PC-9 (cell line): ENCODE results near the gene HDAC1. TPM values are rescaled to one million over a fixed set of nuclear protein-coding genes. Genes with fewer than 3 reads are reported as not detected.
"Not testable (repeated sequence)": the region's sequence is repeated elsewhere in the genome, so short reads cannot be mapped to it uniquely, and the experiment has no call there.

Source experiments
- BruUV-seq: library from RNA; stranded (reverse); fragments of 400-500 nt; replicated peaks from 2 replicates; lab custom pipeline; 2021; lab: Mats Ljungman, UMichigan
- CTCF ChIA-PET: fragments of 300-600 bp; sonication (Branson Sonifier 250); formaldehyde crosslinking; loops from one replicate; lab custom pipeline; 2022; ENCODE audit warnings: antibody characterized with exemption; lab: Charles Lee
- POLR2A ChIA-PET: fragments of 300-600 bp; sonication (Branson Sonifier 250); formaldehyde crosslinking; loops from one replicate; lab custom pipeline; 2022; ENCODE audit warnings: antibody characterized with exemption; ENCODE audit not compliant: unreplicated experiment; lab: Charles Lee
- DNase-seq, 2 experiments: peaks; one replicate each; pipeline versions ENCODE4 v3.0.0 to v3.0.0-alpha.2; 2015 to 2022; ENCODE audit warnings: mixed read lengths in 1 of 2
- H2AFZ ChIP-seq: fragments of 200-600 bp; sonication (generic); 2 replicates; pipeline ENCODE4 v1.8.1; 2017; ENCODE audit warnings: antibody characterized with exemption
- H3F3A ChIP-seq: fragments of 200-600 bp; sonication (generic); 2 replicates; pipeline ENCODE4 v1.8.1; 2017; ENCODE audit warnings: antibody characterized with exemption, mild to moderate bottlenecking, low read depth; ENCODE audit not compliant: insufficient read depth
- H3K27ac ChIP-seq: fragments of 200-600 bp; sonication (generic); 2 replicates; pipeline ENCODE4 v1.6.1; 2016; ENCODE audit warnings: mixed run types
- H3K27me3 ChIP-seq: fragments of 200-600 bp; sonication (generic); 2 replicates; pipeline ENCODE4 v1.6.1; 2016; ENCODE audit warnings: low read depth, mixed run types; ENCODE audit not compliant: insufficient read depth
- H3K36me3 ChIP-seq: fragments of 200-600 bp; sonication (generic); 2 replicates; pipeline ENCODE4 v1.6.1; 2016; ENCODE audit warnings: low read depth, mixed run types
- H3K4me1 ChIP-seq: fragments of 200-600 bp; sonication (generic); replicated peaks from 2 replicates; pipeline ENCODE4 v1.6.1; 2016; ENCODE audit warnings: mixed run types; ENCODE audit not compliant: insufficient read depth
- H3K4me2 ChIP-seq: fragments of 200-600 bp; sonication (generic); 2 replicates; pipeline ENCODE4 v1.6.1; 2017; ENCODE audit warnings: mixed run types
- H3K4me3 ChIP-seq: fragments of 200-600 bp; sonication (generic); 2 replicates; pipeline ENCODE4 v1.6.1; 2016; ENCODE audit warnings: mixed run types
- H3K79me2 ChIP-seq: fragments of 200-600 bp; sonication (generic); 2 replicates; pipeline ENCODE4 v1.6.1; 2017; ENCODE audit warnings: low read depth, mixed run types
- H3K9me2 ChIP-seq: fragments of 200-600 bp; sonication (generic); 2 replicates; pipeline ENCODE4 v1.8.1; 2017; ENCODE audit warnings: mild to moderate bottlenecking; ENCODE audit not compliant: insufficient read depth
- H3K9me3 ChIP-seq: fragments of 200-600 bp; sonication (generic); 2 replicates; pipeline ENCODE4 v1.8.1; 2016; ENCODE audit warnings: low read depth; ENCODE audit not compliant: insufficient read depth
- H4K20me1 ChIP-seq: fragments of 200-600 bp; sonication (generic); 2 replicates; pipeline ENCODE4 v1.8.1; 2017; ENCODE audit not compliant: insufficient read depth
- EZH2 ChIP-seq: fragments of 200-600 bp; sonication (generic); IDR thresholded peaks from 2 replicates; pipeline ENCODE4 v1.8.0; 2017; ENCODE audit warnings: antibody characterized with exemption, low read depth
- intact Hi-C: fragments of 100-400 bp; cut with micrococcal nuclease; formaldehyde crosslinking; loops from one replicate; pipeline ENCODE4 v1.10.0; 2022; ENCODE audit not compliant: unreplicated experiment
- total RNA-seq: library from RNA; stranded (reverse); gene quantifications from 2 replicates; pipeline ENCODE4 v1.2.3, GENCODE V29; 2021
- TF ChIP-seq, protein P1 (sequence below): fragments of 200-600 bp; sonication (generic); conservative IDR thresholded peaks from 2 replicates; pipeline ENCODE4 v1.6.1; 2017; ENCODE audit warnings: mixed run types, antibody characterized with exemption, mild to moderate bottlenecking, moderate library complexity

HDAC1 gene
- total RNA-seq, 1 experiment from 2014 or later: 171 TPM

DNA sequence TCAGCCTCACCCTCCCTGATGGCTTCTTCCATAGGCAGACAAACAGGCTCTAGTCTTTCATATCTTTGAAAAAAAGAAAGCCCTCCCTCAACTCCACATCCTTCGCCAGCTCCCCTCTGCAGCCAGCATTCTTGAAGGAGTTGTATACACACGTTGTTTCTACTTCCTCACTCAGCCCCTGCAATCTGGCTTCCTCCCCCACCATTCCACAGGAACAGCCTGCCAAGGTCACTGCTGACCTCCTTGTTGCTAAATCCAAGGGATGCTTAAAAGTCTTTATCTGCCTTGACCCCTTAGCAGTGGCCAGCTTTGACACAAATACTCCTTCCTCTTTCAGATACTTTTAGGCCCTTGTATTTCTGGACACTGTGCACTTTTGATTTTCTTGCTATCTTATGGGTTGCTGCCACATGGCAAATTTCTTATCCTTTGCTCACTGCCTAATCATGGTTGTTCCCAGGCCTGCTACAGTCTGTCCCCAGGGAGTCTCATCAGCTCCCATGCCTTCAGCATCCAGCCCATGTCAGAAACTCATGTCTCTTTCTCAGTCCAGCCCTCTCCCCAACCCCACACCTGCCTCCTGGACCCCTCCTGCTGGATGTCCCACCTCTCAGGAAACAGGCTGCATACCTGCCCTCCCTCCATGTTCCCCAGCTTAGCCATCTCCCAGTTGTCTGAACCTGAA is 62.1 kb downstream of the HDAC1 start:
- Histone ChIP-seq H3K4me2 (no peak overlapping the region), H3K9me3 (no peaks in the 10 kb centered on the region), H3K27me3 (no peaks in the 10 kb centered on the region), H2AFZ (no peak overlapping the region), H3K4me1 (peaks cover 14% of the 10 kb centered on the region; the same call in 1 of the 2 replicates), H3K9me2 (no peaks in the 10 kb centered on the region), H3K27ac (no peak overlapping the region), H3F3A (peaks cover 20% of the 10 kb centered on the region; the same call in 1 of the 2 replicates), H3K4me3 (no peak overlapping the region), H3K36me3 (no peaks in the 10 kb centered on the region), H3K79me2 (no peaks in the 10 kb centered on the region), H4K20me1 (no peaks in the 10 kb centered on the region)
- CTCF ChIA-PET: no interaction called here
- POLR2A ChIA-PET: no interaction called here
- no peak for TF ChIP-seq EZH2
- TF ChIP-seq, protein P1, sequence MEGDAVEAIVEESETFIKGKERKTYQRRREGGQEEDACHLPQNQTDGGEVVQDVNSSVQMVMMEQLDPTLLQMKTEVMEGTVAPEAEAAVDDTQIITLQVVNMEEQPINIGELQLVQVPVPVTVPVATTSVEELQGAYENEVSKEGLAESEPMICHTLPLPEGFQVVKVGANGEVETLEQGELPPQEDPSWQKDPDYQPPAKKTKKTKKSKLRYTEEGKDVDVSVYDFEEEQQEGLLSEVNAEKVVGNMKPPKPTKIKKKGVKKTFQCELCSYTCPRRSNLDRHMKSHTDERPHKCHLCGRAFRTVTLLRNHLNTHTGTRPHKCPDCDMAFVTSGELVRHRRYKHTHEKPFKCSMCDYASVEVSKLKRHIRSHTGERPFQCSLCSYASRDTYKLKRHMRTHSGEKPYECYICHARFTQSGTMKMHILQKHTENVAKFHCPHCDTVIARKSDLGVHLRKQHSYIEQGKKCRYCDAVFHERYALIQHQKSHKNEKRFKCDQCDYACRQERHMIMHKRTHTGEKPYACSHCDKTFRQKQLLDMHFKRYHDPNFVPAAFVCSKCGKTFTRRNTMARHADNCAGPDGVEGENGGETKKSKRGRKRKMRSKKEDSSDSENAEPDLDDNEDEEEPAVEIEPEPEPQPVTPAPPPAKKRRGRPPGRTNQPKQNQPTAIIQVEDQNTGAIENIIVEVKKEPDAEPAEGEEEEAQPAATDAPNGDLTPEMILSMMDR: no peak
- intact Hi-C loops: loop anchor here (5.0 kb wide), 1 partner anchor 342 kb away; the partner anchor contains the start of gene KHDRBS1
- DNase-seq: no peak
- BruUV-seq: no TSS peak

DNA sequence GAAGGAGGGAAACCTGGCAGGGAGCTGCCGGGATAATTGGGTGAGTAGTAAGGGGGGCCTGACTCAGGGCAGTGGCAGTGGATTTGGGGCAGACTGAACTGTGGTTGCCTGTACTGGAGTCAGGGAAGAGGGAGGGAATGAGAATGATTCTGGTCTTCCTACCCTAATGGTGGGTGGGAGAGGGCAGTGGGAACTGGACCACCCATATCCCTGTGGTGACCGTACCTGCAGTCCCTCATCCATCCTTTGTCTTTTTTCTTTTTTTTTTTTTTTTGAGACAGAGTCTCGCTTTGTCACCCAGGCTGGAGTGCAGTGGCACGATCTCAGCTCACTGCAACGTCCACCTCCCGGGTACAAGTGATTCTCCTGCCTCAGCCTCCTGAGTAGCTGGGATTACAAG is 63.9 kb downstream of the HDAC1 start:
- H2AFZ ChIP-seq, POLR2A ChIA-PET, H3K9me3 ChIP-seq, H3K4me3 ChIP-seq, CTCF ChIA-PET, H3K27me3 ChIP-seq, DNase-seq, BruUV-seq, intact Hi-C loops, H4K20me1 ChIP-seq, H3K36me3 ChIP-seq, H3K4me2 ChIP-seq, H3K9me2 ChIP-seq, H3K79me2 ChIP-seq, H3K27ac ChIP-seq: not testable (repeated sequence)
- peaks cover 12% of the 10 kb centered on the region; the same call in 1 of the 2 replicates for H3K4me1 ChIP-seq
- peaks cover 17% of the 10 kb centered on the region; the same call in 1 of the 2 replicates for H3F3A ChIP-seq

DNA sequence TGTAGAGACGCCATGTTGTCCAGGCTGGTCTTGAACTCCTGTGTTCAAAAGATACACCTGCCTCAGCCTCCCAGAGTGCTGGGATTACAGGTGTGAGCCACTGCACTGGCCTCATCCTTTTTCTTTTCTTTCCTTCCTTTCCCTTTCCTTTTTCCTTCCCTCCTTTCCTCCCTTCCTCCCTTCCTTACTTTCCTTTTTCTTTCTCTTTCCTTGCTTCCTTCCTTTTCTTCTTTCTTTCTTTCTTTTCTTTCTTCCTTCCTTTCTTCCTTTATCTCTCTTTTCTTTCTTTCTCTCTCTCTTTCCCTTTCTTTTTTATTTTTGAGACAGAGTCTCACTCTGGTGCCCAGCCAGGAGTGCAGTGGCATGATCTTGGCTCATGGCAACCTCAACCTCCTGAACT is 64.6 kb downstream of the HDAC1 start:
- no peaks in the 10 kb centered on the region for H3K79me2 ChIP-seq
- CTCF ChIA-PET: no interaction called here
- BruUV-seq: no TSS peak
- no peak overlapping the region for H3K27ac ChIP-seq
- H2AFZ ChIP-seq: no peak overlapping the region
- no peaks in the 10 kb centered on the region for H4K20me1 ChIP-seq
- no peak overlapping the region for H3K4me2 ChIP-seq
- peaks cover 10% of the 10 kb centered on the region; the same call in 1 of the 2 replicates for H3K4me1 ChIP-seq
- DNase-seq: no peak
- H3K4me3 ChIP-seq: no peak overlapping the region
- POLR2A ChIA-PET: no interaction called here
- H3F3A ChIP-seq: peaks cover 16% of the 10 kb centered on the region; the same call in 1 of the 2 replicates
- no peaks in the 10 kb centered on the region for H3K9me2 ChIP-seq
- no peaks in the 10 kb centered on the region for H3K27me3 ChIP-seq
- intact Hi-C loops: no loop called here
- TF ChIP-seq, protein P1: no peak
- TF ChIP-seq EZH2: no peak
- H3K36me3 ChIP-seq: no peaks in the 10 kb centered on the region
- H3K9me3 ChIP-seq: no peaks in the 10 kb centered on the region
